H54 (cell line): ENCODE data around the gene CBX6.

Experiments used
- DNase-seq: peaks from one replicate; pipeline ENCODE4 v3.0.0; 2011; ENCODE audit warnings: low spot score, mixed read lengths; ENCODE audit not compliant: insufficient read length
- FAIRE-seq: peaks from 3 replicates; lab custom pipeline; 2011; peaks lifted over from hg19 to GRCh38; lab: Jason Lieb, UNC
- POLR2A ChIP-seq: IDR thresholded peaks from 2 replicates; pipeline ENCODE4 v1.6.1; 2011; ENCODE audit warnings: low read depth, mild to moderate bottlenecking, low read length

Gene CBX6

GRCh38 chr22:38868886-38869381 is 3.1 kb downstream of the CBX6 start:
- no peak for TF ChIP-seq POLR2A
- DNase-seq (peak; percentile 67), FAIRE-seq (no peak)

- DNase-seq: no peak
- TF ChIP-seq POLR2A: no peak
- no peak for FAIRE-seq
Observed at GRCh38 chr22:38868286-38868721, 3.7 kb downstream of the CBX6 start.

GRCh38 chr22:38867471-38868285 is 4.3 kb downstream of the CBX6 start:
- no peak for DNase-seq
- no peak for FAIRE-seq
- TF ChIP-seq POLR2A: no peak

- DNase-seq (no peak), FAIRE-seq (no peak)
- TF ChIP-seq POLR2A: no peak
Observed at GRCh38 chr22:38867124-38867455, 4.9 kb downstream of the CBX6 start.

- no peak for FAIRE-seq
- no peak for DNase-seq
- TF ChIP-seq POLR2A: no peak
Observed at GRCh38 chr22:38866399-38867123, 5.5 kb downstream of the CBX6 start.

GRCh38 chr22:38866024-38866398 is 6.0 kb downstream of the CBX6 start:
- no peak for TF ChIP-seq POLR2A
- FAIRE-seq (no peak), DNase-seq (no peak)

GRCh38 chr22:38865201-38866023 is 6.6 kb downstream of the CBX6 start:
- TF ChIP-seq POLR2A: no peak
- FAIRE-seq: no peak
- DNase-seq: no peak

- FAIRE-seq (no peak), DNase-seq (no peak)
- TF ChIP-seq POLR2A: no peak
Observed at GRCh38 chr22:38864361-38865191, 7.4 kb downstream of the CBX6 start.

GRCh38 chr22:38863531-38864131 is 8.4 kb downstream of the CBX6 start:
- DNase-seq (no peak), FAIRE-seq (no peak)

GRCh38 chr22:38862375-38863329 is 9.4 kb downstream of the CBX6 start:
- no peak for FAIRE-seq
- no peak for DNase-seq
- TF ChIP-seq POLR2A: no peak

More at GRCh38 chr22:38863531-38864131, 8.4 kb downstream of the CBX6 start:
- TF ChIP-seq POLR2A: no peak

GRCh38 chr22:38861927-38862326 is 10.1 kb downstream of the CBX6 start:
- no peak for TF ChIP-seq POLR2A
- DNase-seq (no peak), FAIRE-seq (no peak)
